Progenitor cell of endocrine pancreas (in vitro differentiated cells): Measurements from ENCODE around the gene LTA. TPM values are rescaled to one million over a fixed set of nuclear protein-coding genes. Genes with fewer than 3 reads are reported as not detected.
A peak's percentile ranks its signal among the peaks of the same experiment; 100 is the strongest.

Experiments used
- DNase-seq: peaks from one replicate; pipeline ENCODE4 v3.0.0; 2021; ENCODE audit warnings: low spot score; ENCODE audit not compliant: unreplicated experiment
- H3K27ac Mint-ChIP-seq: 2 replicates; pipeline ENCODE4 v1.8.0; 2021; ENCODE audit warnings: mild to moderate bottlenecking, moderate library complexity, mixed read lengths
- H3K27me3 Mint-ChIP-seq: 2 replicates; pipeline ENCODE4 v1.8.0; 2021; ENCODE audit warnings: mixed read lengths
- H3K36me3 Mint-ChIP-seq: 2 replicates; pipeline ENCODE4 v1.8.0; 2022; ENCODE audit warnings: mixed read lengths; ENCODE audit not compliant: insufficient read depth
- H3K4me1 Mint-ChIP-seq: 2 replicates; pipeline ENCODE4 v1.8.0; 2021; ENCODE audit warnings: low read depth, mixed read lengths
- H3K4me3 Mint-ChIP-seq: 2 replicates; pipeline ENCODE4 v1.8.0; 2021; ENCODE audit warnings: low read depth, mild to moderate bottlenecking, moderate library complexity, mixed read lengths
- H3K9me3 Mint-ChIP-seq: 2 replicates; pipeline ENCODE4 v1.8.0; 2021; ENCODE audit warnings: low read depth, mixed read lengths
- CTCF ChIP-seq: fragments of 200-600 bp; sonication (generic); IDR thresholded peaks from one replicate; pipeline ENCODE4 v1.5.0; 2021; ENCODE audit warnings: antibody characterized with exemption, mild to moderate bottlenecking; ENCODE audit not compliant: unreplicated experiment
- total RNA-seq: library from RNA; stranded (reverse); gene quantifications from 2 replicates; pipeline ENCODE4 v1.2.1, GENCODE V29; 2021

Gene LTA
- total RNA-seq, 1 donor from 2014 or later, result not detected

GRCh38 chr6:31592396-31592771, 20.3 kb downstream of the LTA start:
- no peak for DNase-seq
- no peak overlapping the region for H3K4me3 Mint-ChIP-seq

GRCh38 chr6:31597006-31597405, 24.9 kb downstream of the LTA start:
- peak; percentile 49 for TF ChIP-seq CTCF
- no peak for DNase-seq
- Mint-ChIP-seq H3K4me3 (no peak overlapping the region), H3K4me1 (peaks cover 3% of the 10 kb centered on the region), H3K36me3 (no peaks in the 10 kb centered on the region), H3K9me3 (no peaks in the 10 kb centered on the region), H3K27ac (no peak overlapping the region), H3K27me3 (no peaks in the 10 kb centered on the region)

More at GRCh38 chr6:31592396-31592771, 20.3 kb downstream of the LTA start:
- no peak for TF ChIP-seq CTCF
- no peaks in the 10 kb centered on the region for H3K36me3 Mint-ChIP-seq
- H3K4me1 Mint-ChIP-seq, result no peaks in the 10 kb centered on the region
- no peaks in the 10 kb centered on the region for H3K9me3 Mint-ChIP-seq
- H3K27ac Mint-ChIP-seq, result no peak overlapping the region
- peaks cover 8% of the 10 kb centered on the region for H3K27me3 Mint-ChIP-seq

GRCh38 chr6:31607317-31607716, 35.2 kb downstream of the LTA start:
- Mint-ChIP-seq H3K27me3 (no peaks in the 10 kb centered on the region), H3K4me1 (no peaks in the 10 kb centered on the region), H3K36me3 (no peaks in the 10 kb centered on the region), H3K4me3 (no peak overlapping the region), H3K9me3 (no peaks in the 10 kb centered on the region), H3K27ac (no peak overlapping the region)
- TF ChIP-seq CTCF, result no peak
- DNase-seq, result no peak

- no peak overlapping the region for H3K27ac Mint-ChIP-seq
- peaks cover 8% of the 10 kb centered on the region for H3K4me1 Mint-ChIP-seq
- TF ChIP-seq CTCF, result no peak
These were observed 37.7 kb downstream of the LTA start for GRCh38 chr6:31609519-31610406.

GRCh38 chr6:31610968-31611367, 38.9 kb downstream of the LTA start:
- Mint-ChIP-seq H3K27me3 (no peaks in the 10 kb centered on the region), H3K27ac (no peak overlapping the region), H3K36me3 (no peaks in the 10 kb centered on the region), H3K4me3 (no peak overlapping the region), H3K4me1 (peaks cover 11% of the 10 kb centered on the region), H3K9me3 (no peaks in the 10 kb centered on the region)
- no peak for DNase-seq
- no peak for TF ChIP-seq CTCF

More at GRCh38 chr6:31609519-31610406, 37.7 kb downstream of the LTA start:
- Mint-ChIP-seq H3K4me3 (no peak overlapping the region), H3K27me3 (no peaks in the 10 kb centered on the region), H3K9me3 (no peaks in the 10 kb centered on the region), H3K36me3 (no peaks in the 10 kb centered on the region)
- DNase-seq, result no peak
